Thoracic aorta (tissue), 2 donors: ENCODE measurements around the gene FTL. TPM values are rescaled to one million over a fixed set of nuclear protein-coding genes. Genes with fewer than 3 reads are reported as not detected.

ENCODE experiments used
- ATAC-seq: fragments of 150-250 bp; one replicate; pipeline ENCODE4 v1.8.0; 2017; ENCODE audit warnings: low read depth; ENCODE audit not compliant: insufficient number of reproducible peaks, low FRiP score
- DNase-seq: peaks from one replicate; pipeline ENCODE4 v3.0.0-alpha.2; 2020; ENCODE audit warnings: low spot score
- H3K27ac ChIP-seq, 2 donors: fragments of 200-600 bp; sonication (generic); 1 replicate in 1 of 2; 2 replicates in 1 of 2; pipeline ENCODE4 v1.5.1; 2016; ENCODE audit warnings: mild to moderate bottlenecking in 2 of 2, moderate library complexity in 2 of 2
- H3K27me3 ChIP-seq: fragments of 200-600 bp; sonication (generic); replicated peaks from 2 replicates; pipeline ENCODE4 v1.6.0; 2016; ENCODE audit warnings: mild to moderate bottlenecking; ENCODE audit not compliant: insufficient read depth
- H3K36me3 ChIP-seq: fragments of 200-600 bp; sonication (generic); one replicate; pipeline ENCODE4 v1.5.1; 2016
- H3K4me1 ChIP-seq, 2 donors: fragments of 200-600 bp; sonication (generic); 1 replicate in 1 of 2; 2 replicates in 1 of 2; pipeline versions ENCODE4 v1.5.1 to v1.6.0; 2016; ENCODE audit warnings: low read depth in 2 of 2, mild to moderate bottlenecking in 1 of 2; ENCODE audit not compliant: control insufficient read depth in 1 of 2
- H3K4me3 ChIP-seq: fragments of 200-600 bp; sonication (generic); 2 replicates; pipeline ENCODE4 v1.5.1; 2016; ENCODE audit warnings: mild to moderate bottlenecking
- H3K9me3 ChIP-seq: fragments of 200-600 bp; sonication (generic); 2 replicates; pipeline ENCODE4 v1.5.1; 2016
- total RNA-seq, 2 donors: library from RNA; depleted of rRNA; stranded (reverse); fragments of >200 nt; gene quantifications; one replicate each; pipeline versions ENCODE4 v1.1.0 to v1.2.3, GENCODE V29; 2016
- TF ChIP-seq, protein P1 (sequence below): fragments of 200-600 bp; sonication (generic); IDR thresholded peaks from one replicate; pipeline ENCODE4 v1.5.1; 2019; ENCODE audit warnings: antibody characterized with exemption

The FTL gene
- total RNA-seq, 2 donors from 2014 or later = 3,403 to 7,108 TPM

DNA sequence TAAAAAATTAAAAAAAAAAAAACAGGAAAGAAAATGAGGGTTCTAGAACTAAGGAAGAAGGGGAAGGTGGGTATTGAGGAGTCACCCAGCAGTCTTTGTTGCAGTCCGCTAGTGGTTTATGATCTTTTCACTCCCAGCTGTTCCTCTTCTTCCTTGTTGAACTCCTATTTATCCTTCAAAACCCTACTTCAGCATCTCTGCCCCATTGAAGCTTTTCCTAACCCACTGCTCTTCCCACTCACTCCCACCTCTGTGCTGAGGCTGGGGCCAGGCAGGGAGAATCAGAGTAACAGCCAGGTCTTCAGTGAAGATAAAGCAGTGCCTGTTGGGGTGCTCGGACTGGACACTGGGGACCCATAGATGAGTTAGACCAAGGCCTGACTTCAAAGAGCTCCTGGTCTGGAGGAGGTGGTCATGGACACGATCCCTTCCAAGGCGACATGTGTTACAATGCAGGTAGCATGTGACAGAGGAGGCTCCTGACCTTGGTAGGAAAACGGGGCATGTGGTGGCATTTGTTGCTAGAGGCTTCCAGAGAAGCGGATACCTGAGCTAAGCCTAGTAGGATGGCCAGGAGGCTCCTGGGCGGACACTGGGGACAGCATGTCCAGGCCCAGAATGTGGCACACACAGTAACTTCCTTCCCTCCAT is 40.0 kb downstream of the FTL start:
- H3K9me3 ChIP-seq = no peaks in the 10 kb centered on the region
- no peak overlapping the region for H3K27ac ChIP-seq
- H3K27me3 ChIP-seq = no peaks in the 10 kb centered on the region
- no peaks in the 10 kb centered on the region for H3K4me1 ChIP-seq
- ATAC-seq (no peak), DNase-seq (no peak)
- no peak overlapping the region for H3K4me3 ChIP-seq
- peaks cover 38% of the 10 kb centered on the region for H3K36me3 ChIP-seq
- TF ChIP-seq, protein P1, sequence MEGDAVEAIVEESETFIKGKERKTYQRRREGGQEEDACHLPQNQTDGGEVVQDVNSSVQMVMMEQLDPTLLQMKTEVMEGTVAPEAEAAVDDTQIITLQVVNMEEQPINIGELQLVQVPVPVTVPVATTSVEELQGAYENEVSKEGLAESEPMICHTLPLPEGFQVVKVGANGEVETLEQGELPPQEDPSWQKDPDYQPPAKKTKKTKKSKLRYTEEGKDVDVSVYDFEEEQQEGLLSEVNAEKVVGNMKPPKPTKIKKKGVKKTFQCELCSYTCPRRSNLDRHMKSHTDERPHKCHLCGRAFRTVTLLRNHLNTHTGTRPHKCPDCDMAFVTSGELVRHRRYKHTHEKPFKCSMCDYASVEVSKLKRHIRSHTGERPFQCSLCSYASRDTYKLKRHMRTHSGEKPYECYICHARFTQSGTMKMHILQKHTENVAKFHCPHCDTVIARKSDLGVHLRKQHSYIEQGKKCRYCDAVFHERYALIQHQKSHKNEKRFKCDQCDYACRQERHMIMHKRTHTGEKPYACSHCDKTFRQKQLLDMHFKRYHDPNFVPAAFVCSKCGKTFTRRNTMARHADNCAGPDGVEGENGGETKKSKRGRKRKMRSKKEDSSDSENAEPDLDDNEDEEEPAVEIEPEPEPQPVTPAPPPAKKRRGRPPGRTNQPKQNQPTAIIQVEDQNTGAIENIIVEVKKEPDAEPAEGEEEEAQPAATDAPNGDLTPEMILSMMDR = no peak

DNA sequence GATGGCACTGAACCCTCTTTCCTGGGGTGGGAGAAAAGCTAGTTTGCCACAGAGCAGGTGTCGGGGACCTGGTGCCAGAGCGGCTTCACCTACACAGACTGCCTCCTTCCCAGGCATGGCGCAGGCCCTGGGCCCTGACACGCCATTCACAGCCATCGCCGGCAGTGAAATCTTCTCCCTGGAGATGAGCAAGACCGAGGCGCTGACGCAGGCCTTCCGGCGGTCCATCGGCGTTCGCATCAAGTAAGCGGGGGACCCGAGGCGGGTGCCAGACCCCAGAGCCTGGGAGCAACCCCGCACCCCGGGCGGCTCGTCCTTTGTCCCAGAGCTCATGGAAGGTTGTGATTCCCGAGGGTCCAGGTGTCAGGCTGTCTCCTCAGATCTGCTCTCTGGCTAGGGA is 41.8 kb downstream of the FTL start:
- no peaks in the 10 kb centered on the region for H3K9me3 ChIP-seq
- peaks cover 54% of the 10 kb centered on the region for H3K36me3 ChIP-seq
- TF ChIP-seq, protein P1 = no peak
- H3K27ac ChIP-seq = no peak overlapping the region
- no peaks in the 10 kb centered on the region for H3K4me1 ChIP-seq
- no peak overlapping the region for H3K4me3 ChIP-seq
- DNase-seq = no peak
- no peaks in the 10 kb centered on the region for H3K27me3 ChIP-seq
- no peak for ATAC-seq

DNA sequence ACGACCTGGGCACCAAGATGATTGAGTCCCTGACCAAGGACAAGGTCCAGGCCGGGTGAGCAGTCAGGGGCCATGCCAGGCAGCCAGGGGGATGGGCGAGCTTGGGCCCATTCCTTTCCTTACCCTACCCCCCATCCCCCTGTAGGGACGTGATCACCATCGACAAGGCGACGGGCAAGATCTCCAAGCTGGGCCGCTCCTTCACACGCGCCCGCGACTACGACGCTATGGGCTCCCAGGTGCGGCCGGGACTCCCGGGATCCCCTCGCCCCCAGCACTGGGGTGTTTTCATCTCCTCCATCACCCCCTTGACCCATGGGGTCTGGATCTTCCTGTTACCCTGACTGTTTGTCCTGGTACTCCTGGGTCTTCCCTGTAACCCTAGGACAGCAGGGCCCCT is 44.7 kb downstream of the FTL start:
- peaks cover 48% of the 10 kb centered on the region for H3K36me3 ChIP-seq
- no peak for ATAC-seq

DNA sequence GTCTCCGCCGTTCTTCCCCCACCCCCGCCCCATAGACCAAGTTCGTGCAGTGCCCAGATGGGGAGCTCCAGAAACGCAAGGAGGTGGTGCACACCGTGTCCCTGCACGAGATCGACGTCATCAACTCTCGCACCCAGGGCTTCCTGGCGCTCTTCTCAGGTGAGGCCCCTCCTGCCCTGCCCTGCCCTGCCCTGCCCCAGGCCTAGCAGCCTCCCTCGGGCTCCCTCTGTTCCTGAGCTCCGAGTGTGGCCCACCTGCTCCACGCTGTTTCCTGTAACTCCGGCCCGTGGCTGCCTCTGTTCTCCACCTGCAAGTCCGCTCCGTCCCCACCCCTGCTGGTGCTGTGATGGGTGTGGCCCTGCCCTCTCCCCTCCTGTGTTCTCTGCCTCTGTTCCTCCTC is 45.3 kb downstream of the FTL start:
- DNase-seq = no peak
- no peak for ATAC-seq
- Histone ChIP-seq H3K27ac (no peak overlapping the region), H3K9me3 (no peaks in the 10 kb centered on the region), H3K4me3 (no peak overlapping the region), H3K27me3 (no peaks in the 10 kb centered on the region), H3K36me3 (peaks cover 47% of the 10 kb centered on the region), H3K4me1 (no peaks in the 10 kb centered on the region)
- TF ChIP-seq, protein P1 = no peak

More for the DNA sequence above, 44.7 kb downstream of the FTL start:
- Histone ChIP-seq H3K9me3 (no peaks in the 10 kb centered on the region), H3K27ac (no peak overlapping the region), H3K4me1 (no peaks in the 10 kb centered on the region), H3K27me3 (no peaks in the 10 kb centered on the region), H3K4me3 (no peak overlapping the region)
- DNase-seq = no peak
- TF ChIP-seq, protein P1 = no peak

DNA sequence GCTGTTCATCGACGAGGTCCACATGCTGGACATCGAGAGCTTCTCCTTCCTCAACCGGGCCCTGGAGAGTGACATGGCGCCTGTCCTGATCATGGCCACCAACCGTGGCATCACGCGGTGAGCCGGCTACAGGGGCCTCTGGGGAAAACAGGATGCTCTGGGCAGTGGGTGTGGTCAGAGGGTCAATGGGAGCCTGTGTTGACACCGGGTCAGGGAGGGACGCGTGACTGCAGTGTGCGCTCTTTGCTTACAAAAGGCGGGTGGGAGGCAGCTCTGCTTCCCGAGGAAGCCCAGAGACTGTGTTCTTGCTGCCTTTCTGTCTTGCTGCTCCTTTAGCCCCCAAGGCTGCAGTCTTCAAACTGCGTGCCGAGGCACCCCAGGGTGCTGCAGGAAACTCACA is 46.1 kb downstream of the FTL start:
- Histone ChIP-seq H3K4me1 (no peaks in the 10 kb centered on the region), H3K27ac (no peak overlapping the region), H3K9me3 (no peaks in the 10 kb centered on the region), H3K36me3 (peaks cover 41% of the 10 kb centered on the region), H3K27me3 (no peaks in the 10 kb centered on the region), H3K4me3 (no peak overlapping the region)
- ATAC-seq = no peak
- DNase-seq = no peak
- TF ChIP-seq, protein P1 = no peak
